WI38 (cell line): ENCODE measurements around the gene HSPG2.

ENCODE experiments used
- H3K4me3 ChIP-seq: 2 replicates; pipeline ENCODE4 v1.5.1; 2011; ENCODE audit warnings: low read depth, mild to moderate bottlenecking, control low read depth, low read length
- TF ChIP-seq, protein P1 (sequence below): IDR thresholded peaks from 2 replicates; pipeline ENCODE4 v1.5.1; 2012; ENCODE audit warnings: low read depth, mild to moderate bottlenecking, control low read depth, low read length

The HSPG2 gene

DNA sequence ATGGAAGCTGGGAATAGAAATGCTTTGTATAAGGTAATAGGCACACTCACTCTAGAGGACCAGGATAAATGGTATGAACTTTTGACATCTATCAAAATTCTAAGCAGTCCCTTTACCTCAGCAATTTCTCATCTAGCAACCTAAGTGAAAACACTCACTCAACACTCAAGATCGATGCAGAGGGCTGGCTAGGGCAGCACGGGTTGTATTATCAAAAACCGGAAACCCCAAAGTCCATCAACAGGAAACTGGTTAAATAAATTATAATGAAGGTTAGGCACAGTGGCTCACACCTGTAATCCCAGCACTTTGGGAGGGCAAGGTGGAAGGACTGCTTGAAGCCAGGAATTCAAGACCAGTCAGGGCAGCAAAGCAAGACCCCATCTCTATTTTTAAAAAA lies 163.5 kb downstream of the HSPG2 start:
- TF ChIP-seq, protein P1, sequence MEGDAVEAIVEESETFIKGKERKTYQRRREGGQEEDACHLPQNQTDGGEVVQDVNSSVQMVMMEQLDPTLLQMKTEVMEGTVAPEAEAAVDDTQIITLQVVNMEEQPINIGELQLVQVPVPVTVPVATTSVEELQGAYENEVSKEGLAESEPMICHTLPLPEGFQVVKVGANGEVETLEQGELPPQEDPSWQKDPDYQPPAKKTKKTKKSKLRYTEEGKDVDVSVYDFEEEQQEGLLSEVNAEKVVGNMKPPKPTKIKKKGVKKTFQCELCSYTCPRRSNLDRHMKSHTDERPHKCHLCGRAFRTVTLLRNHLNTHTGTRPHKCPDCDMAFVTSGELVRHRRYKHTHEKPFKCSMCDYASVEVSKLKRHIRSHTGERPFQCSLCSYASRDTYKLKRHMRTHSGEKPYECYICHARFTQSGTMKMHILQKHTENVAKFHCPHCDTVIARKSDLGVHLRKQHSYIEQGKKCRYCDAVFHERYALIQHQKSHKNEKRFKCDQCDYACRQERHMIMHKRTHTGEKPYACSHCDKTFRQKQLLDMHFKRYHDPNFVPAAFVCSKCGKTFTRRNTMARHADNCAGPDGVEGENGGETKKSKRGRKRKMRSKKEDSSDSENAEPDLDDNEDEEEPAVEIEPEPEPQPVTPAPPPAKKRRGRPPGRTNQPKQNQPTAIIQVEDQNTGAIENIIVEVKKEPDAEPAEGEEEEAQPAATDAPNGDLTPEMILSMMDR, result no peak
- no peak overlapping the region for H3K4me3 ChIP-seq
